HCT116 (cell line): Measurements from ENCODE around the gene DOK6. TPM values are rescaled to one million over a fixed set of nuclear protein-coding genes. Genes with fewer than 3 reads are reported as not detected.

Experiments
- ATAC-seq: fragments of 200-7000 bp; cut with Tn5 transposase; 2 replicates; pipeline ENCODE4 v1.9.1; 2020; ENCODE audit warnings: mild to moderate bottlenecking, moderate library complexity
- BruUV-seq: library from RNA; stranded (reverse); fragments of 400-500 nt; replicated peaks from 2 replicates; lab custom pipeline; 2021; lab: Mats Ljungman, UMichigan
- CTCF ChIA-PET: fragments of 300-600 bp; sonication (Branson Sonifier 250); formaldehyde crosslinking; loops from one replicate; lab custom pipeline; 2021; ENCODE audit warnings: antibody characterized with exemption; lab: Charles Lee
- POLR2A ChIA-PET: fragments of 300-600, 350-600 bp; sonication (Branson Sonifier 250); formaldehyde crosslinking; loops from one replicate; lab custom pipeline; 2021; ENCODE audit warnings: antibody characterized with exemption; lab: Charles Lee
- RAD21 ChIA-PET, 2 experiments: fragments of 300-600 bp; sonication (Branson Sonifier 250); formaldehyde crosslinking; loops; one replicate each; lab custom pipeline; 2023; ENCODE audit warnings: low total read pairs in 2 of 2; ENCODE audit not compliant: uncharacterized antibody in 2 of 2, unreplicated experiment in 2 of 2, low non-redundant PET in 1 of 2; lab: Charles Lee
- DNase-seq: peaks from one replicate; pipeline ENCODE4 v3.0.0-alpha.2; 2010; ENCODE audit warnings: low read depth, low spot score
- H2AFZ ChIP-seq: fragments of 200-600 bp; shearing (Covaris generic), sonication (generic); 2 replicates; pipeline ENCODE4 v1.6.1; 2017; ENCODE audit warnings: low read depth, mixed run types, mixed read lengths, antibody characterized with exemption, low read length; ENCODE audit not compliant: poor library complexity, severe bottlenecking
- H3K27ac ChIP-seq: 2 replicates; pipeline ENCODE4 v1.5.1; 2012; ENCODE audit warnings: low read depth, low read length
- H3K27me3 ChIP-seq: fragments of 200-600 bp; sonication (generic); 2 replicates; pipeline ENCODE4 v1.6.1; 2016; ENCODE audit warnings: mixed run types, low read length, mixed read lengths; ENCODE audit not compliant: insufficient read depth
- H3K36me3 ChIP-seq, 2 experiments: fragments of 200-500 bp in 1 of 2; fragments of 200-600 bp in 1 of 2; sonication (Bioruptor generic) in 1 of 2; sonication (generic) in 1 of 2; 2 replicates each; pipeline versions ENCODE4 v1.5.1 to v1.6.1; 2014 to 2016; ENCODE audit warnings: low read length in 2 of 2, inconsistent platforms in 1 of 2, mixed read lengths in 1 of 2, mixed run types in 1 of 2; ENCODE audit not compliant: insufficient read depth in 2 of 2, control insufficient read depth in 1 of 2
- H3K4me1 ChIP-seq, 2 experiments: fragments of 200-600 bp in 1 of 2; sonication (generic) in 1 of 2; 2 replicates each; pipeline versions ENCODE4 v1.5.1 to v1.6.1; 2012 to 2017; ENCODE audit warnings: low read length in 2 of 2, inconsistent platforms in 1 of 2, mild to moderate bottlenecking in 1 of 2, mixed read lengths in 1 of 2, mixed run types in 1 of 2, moderate library complexity in 1 of 2; ENCODE audit not compliant: insufficient read depth in 2 of 2, control insufficient read depth in 1 of 2
- H3K4me2 ChIP-seq: fragments of 200-600 bp; sonication (generic); 2 replicates; pipeline ENCODE4 v1.6.1; 2017; ENCODE audit warnings: mixed run types, low read length, mixed read lengths
- H3K4me3 ChIP-seq, 2 experiments: fragments of 200-600 bp in 1 of 2; sonication (generic) in 1 of 2; replicated peaks in 1 of 2; 2 replicates each; pipeline ENCODE4 v1.5.1; 2011 to 2016; ENCODE audit warnings: low read length in 2 of 2, control low read depth in 1 of 2, low read depth in 1 of 2, mild to moderate bottlenecking in 1 of 2, mixed read lengths in 1 of 2, mixed run types in 1 of 2
- H3K79me2 ChIP-seq: fragments of 200-600 bp; sonication (generic); 2 replicates; pipeline ENCODE4 v1.6.1; 2017; ENCODE audit warnings: mild to moderate bottlenecking, mixed run types, low read length, moderate library complexity, mixed read lengths; ENCODE audit not compliant: insufficient read depth
- H3K9ac ChIP-seq: fragments of 200-600 bp; sonication (generic); 2 replicates; pipeline ENCODE4 v1.6.1; 2016; ENCODE audit warnings: low read length, mixed read lengths
- H3K9me2 ChIP-seq: fragments of 200-600 bp; sonication (generic), shearing (Covaris generic); 2 replicates; pipeline ENCODE4 v1.6.1; 2017; ENCODE audit warnings: mixed run types, mild to moderate bottlenecking, moderate library complexity; ENCODE audit not compliant: insufficient read depth
- H3K9me3 ChIP-seq, 2 experiments: fragments of 200-500 bp in 1 of 2; fragments of 200-600 bp in 1 of 2; sonication (Bioruptor generic) in 1 of 2; sonication (generic) in 1 of 2; 2 replicates each; pipeline ENCODE4 v1.6.1; 2014 to 2017; ENCODE audit warnings: low read length in 2 of 2, mixed read lengths in 2 of 2, inconsistent platforms in 1 of 2, low read depth in 1 of 2, mild to moderate bottlenecking in 1 of 2, mixed run types in 1 of 2, moderate library complexity in 1 of 2; ENCODE audit not compliant: control insufficient read depth in 1 of 2, insufficient read depth in 1 of 2
- H4K20me1 ChIP-seq: fragments of 200-600 bp; sonication (generic), shearing (Covaris generic); 2 replicates; pipeline ENCODE4 v1.6.1; 2017; ENCODE audit warnings: mixed run types, mild to moderate bottlenecking, moderate library complexity; ENCODE audit not compliant: insufficient read depth
- CBX3 ChIP-seq: IDR thresholded peaks from 2 replicates; pipeline ENCODE4 v1.6.1; 2012; ENCODE audit warnings: low read depth
- CEBPB ChIP-seq: IDR thresholded peaks from 2 replicates; pipeline ENCODE4 v1.6.1; 2012; ENCODE audit warnings: low read depth
- CTCF ChIP-seq, 3 experiments: fragments of 200-600 bp in 1 of 3; sonication (generic) in 1 of 3; IDR thresholded peaks in 2 of 3; conservative IDR thresholded peaks in 1 of 3; 2 replicates each; pipeline ENCODE4 v1.5.1; 2012 to 2017; ENCODE audit warnings: low read depth in 2 of 3, low read length in 2 of 3, antibody characterized with exemption in 1 of 3, borderline replicate concordance in 1 of 3, control low read depth in 1 of 3, mild to moderate bottlenecking in 1 of 3, mixed read lengths in 1 of 3, mixed run types in 1 of 3, moderate library complexity in 1 of 3; ENCODE audit not compliant: insufficient read depth in 1 of 3
- EGR1 ChIP-seq: IDR thresholded peaks from 2 replicates; pipeline ENCODE4 v1.6.1; 2012; ENCODE audit warnings: low read depth
- EZH2phosphoT487 ChIP-seq: fragments of 200-600 bp; IDR thresholded peaks from 2 replicates; pipeline ENCODE4 v1.6.1; 2018; ENCODE audit warnings: antibody characterized with exemption, borderline replicate concordance
- FOSL1 ChIP-seq: IDR thresholded peaks from 2 replicates; pipeline ENCODE4 v1.6.1; 2012; ENCODE audit warnings: low read depth
- JUND ChIP-seq: IDR thresholded peaks from 2 replicates; pipeline ENCODE4 v1.6.1; 2012
- MAX ChIP-seq: IDR thresholded peaks from 2 replicates; pipeline ENCODE4 v1.6.1; 2012
- POLR2A ChIP-seq: IDR thresholded peaks from 2 replicates; pipeline ENCODE4 v1.7.0; 2011; ENCODE audit warnings: borderline replicate concordance; ENCODE audit not compliant: insufficient read depth, insufficient read length; ENCODE audit errors: extremely low read depth
- POLR2AphosphoS5 ChIP-seq: IDR thresholded peaks from 2 replicates; pipeline ENCODE4 v1.6.1; 2011; ENCODE audit warnings: mild to moderate bottlenecking, low read depth, low read length, moderate library complexity
- RAD21 ChIP-seq: IDR thresholded peaks from 2 replicates; pipeline ENCODE4 v1.6.1; 2012; ENCODE audit warnings: low read depth, mild to moderate bottlenecking
- SIN3A ChIP-seq: IDR thresholded peaks from 2 replicates; pipeline ENCODE4 v1.6.1; 2012; ENCODE audit warnings: low read depth
- SP1 ChIP-seq: IDR thresholded peaks from 2 replicates; pipeline ENCODE4 v1.6.1; 2012; ENCODE audit warnings: low read depth
- TCF7L2 ChIP-seq: IDR thresholded peaks from 2 replicates; pipeline ENCODE4 v1.7.0; 2011; ENCODE audit warnings: borderline replicate concordance, inconsistent platforms; ENCODE audit not compliant: insufficient read depth, insufficient read length; ENCODE audit errors: extremely low read depth
- ZBTB33 ChIP-seq: IDR thresholded peaks from 2 replicates; pipeline ENCODE4 v1.6.1; 2011; ENCODE audit warnings: mild to moderate bottlenecking, low read length, moderate library complexity; ENCODE audit not compliant: insufficient replicate concordance; ENCODE audit errors: extremely low read depth
- ZNF274 ChIP-seq: fragments of 200-500 bp; sonication (Bioruptor generic); IDR thresholded peaks from 2 replicates; pipeline ENCODE4 v1.6.1; 2014; ENCODE audit warnings: mild to moderate bottlenecking, low read depth, low read length, inconsistent platforms
- intact Hi-C: fragments of 100-400 bp; cut with micrococcal nuclease; formaldehyde crosslinking; loops from 2 replicates; pipeline ENCODE4 v1.10.0; 2022
- total RNA-seq: library from RNA; stranded (reverse); gene quantifications from one replicate; pipeline ENCODE4 v1.2.1, GENCODE V29; 2021; ENCODE audit not compliant: unreplicated experiment

Gene DOK6
- total RNA-seq, 1 experiment from 2014 or later: not detected

- RAD21 ChIA-PET: no interaction called here
- no peak for DNase-seq
- BruUV-seq: no TSS peak
- H3K9me3 ChIP-seq: no peaks in the 10 kb centered on the region
- no peaks in the 10 kb centered on the region for H3K9me2 ChIP-seq
- POLR2A ChIA-PET: no interaction called here
- no peak overlapping the region for H3K27ac ChIP-seq
- no peak overlapping the region for H3K4me3 ChIP-seq
- ATAC-seq: no peak
- H3K36me3 ChIP-seq: no peaks in the 10 kb centered on the region
- intact Hi-C loops: no loop called here
- no peak for TF ChIP-seq POLR2A
- no peak overlapping the region for H3K9ac ChIP-seq
- CTCF ChIA-PET: no interaction called here
- no peak overlapping the region for H3K4me2 ChIP-seq
- no peaks in the 10 kb centered on the region for H3K27me3 ChIP-seq
- H3K79me2 ChIP-seq: no peaks in the 10 kb centered on the region
- no peaks in the 10 kb centered on the region for H3K4me1 ChIP-seq
- H4K20me1 ChIP-seq: no peaks in the 10 kb centered on the region
- H2AFZ ChIP-seq: no peak overlapping the region
These were observed 32.2 kb downstream of the DOK6 start for GRCh38 chr18:69432847-69433246.

- BruUV-seq: no TSS peak
- POLR2A ChIA-PET: no interaction called here
- no peaks in the 10 kb centered on the region for H3K27me3 ChIP-seq
These were observed 34.3 kb downstream of the DOK6 start for GRCh38 chr18:69435000-69435399.

More at GRCh38 chr18:69435000-69435399, 34.3 kb downstream of the DOK6 start:
- DNase-seq: no peak
- no peaks in the 10 kb centered on the region for H3K9me2 ChIP-seq
- H3K4me1 ChIP-seq: no peaks in the 10 kb centered on the region
- ATAC-seq: no peak
- no peaks in the 10 kb centered on the region for H3K36me3 ChIP-seq
- H3K4me2 ChIP-seq: no peak overlapping the region
- no peak overlapping the region for H3K27ac ChIP-seq
- H3K9ac ChIP-seq: no peak overlapping the region
- H4K20me1 ChIP-seq: no peaks in the 10 kb centered on the region
- intact Hi-C loops: no loop called here
- TF ChIP-seq EGR1 (no peak), POLR2A (no peak), MAX (no peak), CEBPB (no peak), RAD21 (no peak), CTCF (IDR thresholded peaks at IDR 0.05 in 2 of 3, conservative IDR thresholded peaks at IDR 0.05 in 1 of 3; ENCODE audit: borderline replicate concordance in 1 of 3, insufficient read depth in 1 of 3, low read depth in 2 of 3, low read length in 2 of 3) (no peak), TCF7L2 (no peak), SP1 (no peak), EZH2phosphoT487 (no peak), FOSL1 (no peak), POLR2AphosphoS5 (no peak), SIN3A (no peak), CBX3 (no peak), JUND (no peak), ZNF274 (no peak), ZBTB33 (no peak)
- H3K79me2 ChIP-seq: no peaks in the 10 kb centered on the region
- ChIA-PET RAD21 (no interaction called here), CTCF (no interaction called here)
- H3K4me3 ChIP-seq: no peak overlapping the region
- no peaks in the 10 kb centered on the region; a peak in 1 of 4 replicates for H3K9me3 ChIP-seq
- H2AFZ ChIP-seq: no peak overlapping the region
